ENCODE measurements around the gene ST7. TPM values are rescaled to one million over a fixed set of nuclear protein-coding genes. Genes with fewer than 3 reads are reported as not detected.

The ST7 gene
- total and polyA plus RNA-seq, 2 of the 13 experiments (the other 11 are each of a cell fraction or from before 2014, with no cell fraction given): 17.3 to 23.5 TPM

DNA sequence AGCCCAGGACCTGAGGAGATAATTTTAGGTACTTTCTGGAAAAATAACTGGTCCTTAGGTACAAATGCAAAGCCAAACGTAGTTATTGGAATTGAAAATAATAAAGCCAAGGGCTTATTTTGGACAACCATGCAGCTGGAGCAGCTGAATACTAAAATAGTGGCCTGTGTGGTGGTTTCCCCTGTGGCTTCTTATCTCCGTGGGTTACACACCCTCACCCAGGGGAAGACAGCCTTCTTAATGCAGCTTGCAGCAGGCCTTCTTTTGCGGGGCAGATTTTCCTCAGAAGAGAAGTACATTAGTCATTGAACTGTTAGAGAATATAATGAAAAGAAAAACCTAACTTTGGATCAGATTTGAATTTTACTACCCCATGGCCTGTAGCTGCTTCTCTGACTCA, 133.5 kb downstream of the ST7 start:
- BruUV-seq (replicated peaks): no TSS peak
- WGBS (ENCODE audit: low lambda C conversion rate): 92% methylated on average over 3 of the region's 3 CpGs
- Histone ChIP-seq H3K4me1 (ENCODE audit: insufficient read depth, low read length) (peaks cover 7% of the 10 kb centered on the region; the same call in 1 of the 2 replicates), H3K36me3 (replicated peaks in 1 of 2; ENCODE audit: control insufficient read depth in 1 of 2, insufficient read depth in 2 of 2, low read length in 2 of 2) (no peaks in the 10 kb centered on the region), H3K4me2 (ENCODE audit: low read depth, low read length) (no peak overlapping the region), H2AFZ (ENCODE audit: low read length) (no peak overlapping the region), H3K9me3 (ENCODE audit: low read length) (no peaks in the 10 kb centered on the region), H3K27ac (ENCODE audit: extremely low read length, insufficient read depth, low read length) (no peak overlapping the region), H3K9ac (ENCODE audit: insufficient read depth, low read depth, low read length) (no peak overlapping the region), H3K79me2 (ENCODE audit: insufficient read depth, low read length) (no peaks in the 10 kb centered on the region), H3K27me3 (ENCODE audit: control insufficient read depth in 1 of 2, insufficient read depth in 2 of 2, low read length in 2 of 2) (no peaks in the 10 kb centered on the region), H4K20me1 (ENCODE audit: insufficient read depth, low read length) (no peaks in the 10 kb centered on the region), H3K4me3 (replicated peaks in 1 of 3; ENCODE audit: insufficient read depth in 1 of 3, low read depth in 2 of 3, low read length in 3 of 3) (no peak overlapping the region)
- FAIRE-seq (no peak), ATAC-seq (no peak), DNase-seq (ENCODE audit: low spot score) (no peak)
- TF ChIP-seq TAF15 (IDR thresholded peaks at IDR 0.05; ENCODE audit: low read depth, low read length, poor library complexity, severe bottlenecking) (no peak), RAD21 (CRISPR knock-in tag; IDR thresholded peaks at IDR 0.05) (no peak), ZNF607 (CRISPR knock-in tag; IDR thresholded peaks at IDR 0.05; ENCODE audit: borderline replicate concordance) (no peak), REL (CRISPR knock-in tag; conservative IDR thresholded peaks at IDR 0.05) (no peak), ZKSCAN1 (IDR thresholded peaks at IDR 0.05; ENCODE audit: low read length) (no peak), POLR2A (IDR thresholded peaks at IDR 0.05; ENCODE audit: insufficient read depth in 1 of 2, low read depth in 2 of 2, low read length in 2 of 2) (no peak), SALL1 (CRISPR knock-in tag; IDR thresholded peaks at IDR 0.05) (no peak), SOX13 (IDR thresholded peaks at IDR 0.05) (no peak), SOX13 (CRISPR knock-in tag; conservative IDR thresholded peaks at IDR 0.05 in 1 of 2, IDR thresholded peaks at IDR 0.05 in 1 of 2) (no peak), RBFOX2 (IDR thresholded peaks at IDR 0.05; ENCODE audit: low read depth, low read length) (no peak), ZFY (CRISPR knock-in tag; IDR thresholded peaks at IDR 0.05) (no peak), ZNF782 (CRISPR knock-in tag; IDR thresholded peaks at IDR 0.05; ENCODE audit: borderline replicate concordance) (no peak)
- TF ChIP-seq, protein P1, sequence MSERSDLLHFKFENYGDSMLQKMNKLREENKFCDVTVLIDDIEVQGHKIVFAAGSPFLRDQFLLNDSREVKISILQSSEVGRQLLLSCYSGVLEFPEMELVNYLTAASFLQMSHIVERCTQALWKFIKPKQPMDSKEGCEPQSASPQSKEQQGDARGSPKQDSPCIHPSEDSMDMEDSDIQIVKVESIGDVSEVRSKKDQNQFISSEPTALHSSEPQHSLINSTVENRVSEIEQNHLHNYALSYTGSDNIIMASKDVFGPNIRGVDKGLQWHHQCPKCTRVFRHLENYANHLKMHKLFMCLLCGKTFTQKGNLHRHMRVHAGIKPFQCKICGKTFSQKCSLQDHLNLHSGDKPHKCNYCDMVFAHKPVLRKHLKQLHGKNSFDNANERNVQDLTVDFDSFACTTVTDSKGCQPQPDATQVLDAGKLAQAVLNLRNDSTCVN (CRISPR knock-in tag; IDR thresholded peaks at IDR 0.05; ENCODE audit: borderline replicate concordance): no peak
- ChIA-PET POLR2A (no interaction called here), CTCF (ENCODE audit: low intra/inter-chr PET ratio, low total read pairs) (no interaction called here)
- intact Hi-C loops (cut with micrococcal nuclease; ENCODE audit: unreplicated experiment) (no loop called here), in situ Hi-C loops (cut with HindIII; ENCODE audit: extremely low pct_ligation_motif_present, low pct_unique_long_range_greater_than_20kb) (no loop called here)
